A673 (cell line): ENCODE measurements around the gene CCDC54. TPM values are rescaled to one million over a fixed set of nuclear protein-coding genes. Genes with fewer than 3 reads are reported as not detected.

ENCODE experiments used
- BruUV-seq: library from RNA; stranded (reverse); fragments of 400-500 nt; replicated peaks from 2 replicates; lab custom pipeline; 2021; lab: Mats Ljungman, UMichigan
- CTCF ChIA-PET: fragments of 300-600 bp; sonication (Branson Sonifier 250); formaldehyde crosslinking; loops from one replicate; lab custom pipeline; 2022; ENCODE audit warnings: antibody characterized with exemption; lab: Charles Lee
- POLR2A ChIA-PET: fragments of 300-600 bp; sonication (Branson Sonifier 250); formaldehyde crosslinking; loops from one replicate; lab custom pipeline; 2022; ENCODE audit warnings: antibody characterized with exemption; ENCODE audit not compliant: low non-redundant PET; lab: Charles Lee
- DNase-seq: peaks from one replicate; pipeline ENCODE4 v3.0.0-alpha.2; 2015; ENCODE audit warnings: low spot score
- H3K27ac ChIP-seq: fragments of 200-600 bp; sonication (generic); 2 replicates; pipeline ENCODE4 v1.5.1; 2016; ENCODE audit warnings: mixed run types, low read depth, mild to moderate bottlenecking, mixed read lengths, antibody characterized with exemption, low read length; ENCODE audit not compliant: poor library complexity, severe bottlenecking
- H3K27me3 ChIP-seq: fragments of 200-600 bp; sonication (generic); replicated peaks from 2 replicates; pipeline ENCODE4 v1.6.1; 2017; ENCODE audit warnings: mixed run types, low read depth, mild to moderate bottlenecking, mixed read lengths, antibody characterized with exemption, low read length; ENCODE audit not compliant: insufficient read depth, poor library complexity
- H3K36me3 ChIP-seq: fragments of 200-600 bp; sonication (generic); 2 replicates; pipeline ENCODE4 v1.6.1; 2016; ENCODE audit warnings: mixed run types, mild to moderate bottlenecking, mixed read lengths, antibody characterized with exemption, low read length; ENCODE audit not compliant: insufficient read depth, poor library complexity, severe bottlenecking
- H3K4me1 ChIP-seq: fragments of 200-600 bp; sonication (generic); 2 replicates; pipeline ENCODE4 v1.6.1; 2017; ENCODE audit warnings: mixed run types, mild to moderate bottlenecking, mixed read lengths, antibody characterized with exemption, low read length; ENCODE audit not compliant: insufficient read depth, poor library complexity, severe bottlenecking
- H3K4me3 ChIP-seq: fragments of 200-600 bp; sonication (generic); 2 replicates; pipeline ENCODE4 v1.5.1; 2016; ENCODE audit warnings: low read depth, mixed run types, mild to moderate bottlenecking, mixed read lengths, low read length; ENCODE audit not compliant: poor library complexity, severe bottlenecking
- H3K9me3 ChIP-seq: fragments of 200-600 bp; sonication (generic); 2 replicates; pipeline ENCODE4 v1.6.1; 2016; ENCODE audit warnings: mixed run types, low read depth, mild to moderate bottlenecking, mixed read lengths, antibody characterized with exemption, low read length; ENCODE audit not compliant: poor library complexity, severe bottlenecking
- EZH2 ChIP-seq: fragments of 200-600 bp; sonication (generic); IDR thresholded peaks from 2 replicates; pipeline ENCODE4 v1.6.1; 2017; ENCODE audit warnings: borderline replicate concordance, low read depth, mild to moderate bottlenecking, mixed read lengths, antibody characterized with exemption, low read length; ENCODE audit not compliant: poor library complexity, severe bottlenecking
- intact Hi-C: fragments of 100-400 bp; cut with micrococcal nuclease; formaldehyde crosslinking; loops from one replicate; pipeline ENCODE4 v1.10.0; 2022; ENCODE audit not compliant: unreplicated experiment
- total RNA-seq: library from RNA; stranded (reverse); gene quantifications from 2 replicates; pipeline ENCODE4 v1.2.3, GENCODE V29; 2021
- TF ChIP-seq, protein P1 (sequence below): fragments of 300-800, 200-600 bp; sonication (generic); conservative IDR thresholded peaks from 2 replicates; pipeline ENCODE4 v1.5.1; 2017; ENCODE audit warnings: low read depth, mild to moderate bottlenecking, antibody characterized with exemption, low read length, moderate library complexity, mixed read lengths

CCDC54 gene
- total RNA-seq, 1 experiment from 2014 or later: not detected

DNA sequence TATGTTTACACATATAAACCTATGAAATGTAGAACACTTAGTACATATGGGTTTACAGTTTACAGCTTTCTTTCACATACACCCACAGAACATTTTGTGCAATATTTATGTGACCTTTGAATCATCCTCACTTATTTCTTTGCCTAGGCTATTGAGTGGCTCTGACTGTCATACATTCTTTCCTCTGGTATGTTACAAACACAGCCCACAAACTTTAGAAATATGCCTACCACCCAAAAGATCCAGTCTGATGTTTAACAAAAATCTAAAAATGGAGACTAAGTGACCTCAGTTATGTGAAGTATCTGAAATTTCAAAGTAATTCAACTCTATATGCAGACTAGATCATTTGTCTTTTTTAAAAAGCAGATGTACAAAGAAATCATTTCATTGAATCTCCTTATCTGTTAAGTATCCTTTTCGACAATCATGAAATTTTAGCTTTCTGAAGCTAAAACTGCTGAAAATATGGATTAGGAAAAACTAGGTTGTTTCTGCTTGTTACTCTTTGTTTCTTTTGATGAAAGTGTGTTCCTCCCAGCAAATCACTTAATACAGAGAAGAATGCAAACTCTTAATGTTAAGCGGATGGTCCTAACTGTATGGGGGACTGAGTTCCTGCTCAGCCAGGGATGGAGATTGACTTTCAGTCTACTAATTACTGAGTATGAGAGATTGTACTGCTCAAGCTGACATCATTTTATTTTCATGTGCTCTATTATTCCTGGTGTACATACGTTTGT is 27.7 kb downstream of the CCDC54 start:
- Histone ChIP-seq H3K27me3 (no peaks in the 10 kb centered on the region), H3K4me3 (no peak overlapping the region), H3K4me1 (no peaks in the 10 kb centered on the region), H3K9me3 (peaks cover 9% of the 10 kb centered on the region), H3K36me3 (no peaks in the 10 kb centered on the region), H3K27ac (no peak overlapping the region)
- ChIA-PET POLR2A (no interaction called here), CTCF (no interaction called here)
- intact Hi-C loops: no loop called here
- DNase-seq: no peak
- TF ChIP-seq, protein P1, sequence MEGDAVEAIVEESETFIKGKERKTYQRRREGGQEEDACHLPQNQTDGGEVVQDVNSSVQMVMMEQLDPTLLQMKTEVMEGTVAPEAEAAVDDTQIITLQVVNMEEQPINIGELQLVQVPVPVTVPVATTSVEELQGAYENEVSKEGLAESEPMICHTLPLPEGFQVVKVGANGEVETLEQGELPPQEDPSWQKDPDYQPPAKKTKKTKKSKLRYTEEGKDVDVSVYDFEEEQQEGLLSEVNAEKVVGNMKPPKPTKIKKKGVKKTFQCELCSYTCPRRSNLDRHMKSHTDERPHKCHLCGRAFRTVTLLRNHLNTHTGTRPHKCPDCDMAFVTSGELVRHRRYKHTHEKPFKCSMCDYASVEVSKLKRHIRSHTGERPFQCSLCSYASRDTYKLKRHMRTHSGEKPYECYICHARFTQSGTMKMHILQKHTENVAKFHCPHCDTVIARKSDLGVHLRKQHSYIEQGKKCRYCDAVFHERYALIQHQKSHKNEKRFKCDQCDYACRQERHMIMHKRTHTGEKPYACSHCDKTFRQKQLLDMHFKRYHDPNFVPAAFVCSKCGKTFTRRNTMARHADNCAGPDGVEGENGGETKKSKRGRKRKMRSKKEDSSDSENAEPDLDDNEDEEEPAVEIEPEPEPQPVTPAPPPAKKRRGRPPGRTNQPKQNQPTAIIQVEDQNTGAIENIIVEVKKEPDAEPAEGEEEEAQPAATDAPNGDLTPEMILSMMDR: no peak
- TF ChIP-seq EZH2: no peak
- BruUV-seq: no TSS peak

DNA sequence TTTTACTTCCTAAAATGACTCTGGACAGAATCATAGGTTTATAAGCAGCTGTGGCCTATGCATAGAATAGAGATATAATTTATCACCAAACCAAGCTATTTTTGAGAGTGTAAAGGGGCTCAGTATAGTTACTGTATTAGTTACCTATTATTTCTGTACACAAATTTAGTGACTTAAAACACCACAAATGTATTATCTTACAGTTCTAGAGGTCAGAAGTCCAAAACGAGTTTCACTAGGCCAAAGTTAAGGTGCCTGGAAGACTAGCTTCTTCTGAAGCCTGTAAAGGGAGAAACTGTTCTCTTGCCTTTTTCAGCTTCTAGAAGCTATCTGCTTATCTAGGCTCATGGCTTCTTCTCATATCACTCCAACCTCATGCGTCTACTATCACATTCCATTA is 30.1 kb downstream of the CCDC54 start:
- Histone ChIP-seq H3K9me3 (peaks cover 10% of the 10 kb centered on the region), H3K4me3 (no peak overlapping the region), H3K27ac (no peak overlapping the region), H3K27me3 (no peaks in the 10 kb centered on the region), H3K36me3 (no peaks in the 10 kb centered on the region), H3K4me1 (no peaks in the 10 kb centered on the region)
- CTCF ChIA-PET: no interaction called here
- no peak for DNase-seq
- intact Hi-C loops: no loop called here
- POLR2A ChIA-PET: no interaction called here
- TF ChIP-seq, protein P1: no peak
- no peak for TF ChIP-seq EZH2
- no TSS peak for BruUV-seq

DNA sequence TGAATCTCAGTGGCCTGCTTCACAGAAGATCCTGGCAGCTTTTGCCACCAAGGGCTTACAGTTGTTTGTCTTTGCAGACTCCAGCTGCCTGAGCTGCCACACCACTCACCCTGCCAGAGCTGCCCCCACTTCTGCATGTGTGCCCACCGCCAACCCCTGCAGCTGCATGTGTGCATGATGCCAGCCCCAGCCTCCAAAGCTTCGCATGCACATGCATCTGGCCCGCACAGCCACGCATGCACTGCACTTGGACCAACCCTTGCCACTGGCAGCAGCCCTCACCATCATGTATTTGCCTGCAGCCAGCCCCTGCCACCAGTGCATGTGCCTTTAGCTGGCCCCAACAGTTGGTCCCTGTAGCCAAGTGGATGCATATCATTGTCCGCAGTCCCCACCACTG is 31.3 kb downstream of the CCDC54 start:
- DNase-seq: no peak
- no peak for TF ChIP-seq EZH2
- TF ChIP-seq, protein P1: no peak
- Histone ChIP-seq H3K27ac (no peak overlapping the region), H3K27me3 (no peaks in the 10 kb centered on the region), H3K4me1 (no peaks in the 10 kb centered on the region), H3K36me3 (no peaks in the 10 kb centered on the region), H3K4me3 (no peak overlapping the region), H3K9me3 (peaks cover 10% of the 10 kb centered on the region)
- no TSS peak for BruUV-seq
- POLR2A ChIA-PET: no interaction called here
- CTCF ChIA-PET: no interaction called here
- intact Hi-C loops: no loop called here
